ENCODE measurements around the gene PTPRM.

Gene PTPRM

GRCh38 chr18:7896161-7896560 lies 329.0 kb downstream of the PTPRM start:
- Histone ChIP-seq H3K27ac (ENCODE audit: low read length) (no peak overlapping the region), H3K9me3 (ENCODE audit: insufficient read depth, low read length, severe bottlenecking) (no peaks in the 10 kb centered on the region), H3K4me3 (ENCODE audit: low read depth in 1 of 2, low read length in 2 of 2) (no peak overlapping the region), H3K4me2 (ENCODE audit: insufficient read depth, low read length) (no peak overlapping the region), H3K27me3 (ENCODE audit: insufficient read depth, low read length, poor library complexity) (no peaks in the 10 kb centered on the region), H3K79me2 (ENCODE audit: insufficient read depth, low read length) (no peaks in the 10 kb centered on the region), H3K4me1 (ENCODE audit: insufficient read depth, low read length) (no peaks in the 10 kb centered on the region), H3K9ac (ENCODE audit: low read depth, low read length) (no peak overlapping the region), H3K36me3 (ENCODE audit: insufficient read depth, low read length) (no peaks in the 10 kb centered on the region), H4K20me1 (ENCODE audit: insufficient read depth, low read length) (no peaks in the 10 kb centered on the region), H2AFZ (ENCODE audit: low read depth, low read length) (no peak overlapping the region)
- DNase-seq, result no peak
- TF ChIP-seq CTCF (IDR thresholded peaks at IDR 0.05; ENCODE audit: borderline replicate concordance, extremely low read depth, low read length, poor library complexity, severe bottlenecking), result no peak
- TF ChIP-seq EZH2 (IDR thresholded peaks at IDR 0.05; ENCODE audit: borderline replicate concordance, low read depth, low read length, severe bottlenecking), result no peak
- ATAC-seq (ENCODE audit: insufficient read depth, low read depth), result no peak

GRCh38 chr18:7896805-7897518 lies 329.8 kb downstream of the PTPRM start:
- Histone ChIP-seq H3K9me3 (ENCODE audit: insufficient read depth, low read length, severe bottlenecking) (no peaks in the 10 kb centered on the region), H2AFZ (ENCODE audit: low read depth, low read length) (no peak overlapping the region), H3K4me2 (ENCODE audit: insufficient read depth, low read length) (no peak overlapping the region), H3K9ac (ENCODE audit: low read depth, low read length) (no peak overlapping the region), H3K4me1 (ENCODE audit: insufficient read depth, low read length) (no peaks in the 10 kb centered on the region), H3K79me2 (ENCODE audit: insufficient read depth, low read length) (no peaks in the 10 kb centered on the region), H3K36me3 (ENCODE audit: insufficient read depth, low read length) (no peaks in the 10 kb centered on the region), H3K4me3 (ENCODE audit: low read depth in 1 of 2, low read length in 2 of 2) (no peak overlapping the region), H3K27ac (ENCODE audit: low read length) (no peak overlapping the region), H4K20me1 (ENCODE audit: insufficient read depth, low read length) (no peaks in the 10 kb centered on the region), H3K27me3 (ENCODE audit: insufficient read depth, low read length, poor library complexity) (no peaks in the 10 kb centered on the region)
- DNase-seq (no peak), ATAC-seq (ENCODE audit: insufficient read depth, low read depth) (no peak)
- TF ChIP-seq CTCF (IDR thresholded peaks at IDR 0.05; ENCODE audit: borderline replicate concordance, extremely low read depth, low read length, poor library complexity, severe bottlenecking) (no peak), EZH2 (IDR thresholded peaks at IDR 0.05; ENCODE audit: borderline replicate concordance, low read depth, low read length, severe bottlenecking) (no peak)

GRCh38 chr18:7898181-7898580 lies 331.1 kb downstream of the PTPRM start:
- no peak overlapping the region for H2AFZ ChIP-seq (ENCODE audit: low read depth, low read length)
- H3K4me3 ChIP-seq (ENCODE audit: low read depth in 1 of 2, low read length in 2 of 2), result no peak overlapping the region
- H3K4me2 ChIP-seq (ENCODE audit: insufficient read depth, low read length), result no peak overlapping the region
- H3K9ac ChIP-seq (ENCODE audit: low read depth, low read length), result no peak overlapping the region
- no peaks in the 10 kb centered on the region for H3K9me3 ChIP-seq (ENCODE audit: insufficient read depth, low read length, severe bottlenecking)
- H3K27ac ChIP-seq (ENCODE audit: low read length), result no peak overlapping the region
- TF ChIP-seq EZH2 (IDR thresholded peaks at IDR 0.05; ENCODE audit: borderline replicate concordance, low read depth, low read length, severe bottlenecking), result no peak
- TF ChIP-seq CTCF (IDR thresholded peaks at IDR 0.05; ENCODE audit: borderline replicate concordance, extremely low read depth, low read length, poor library complexity, severe bottlenecking), result no peak
- no peaks in the 10 kb centered on the region for H3K4me1 ChIP-seq (ENCODE audit: insufficient read depth, low read length)
- no peaks in the 10 kb centered on the region for H3K36me3 ChIP-seq (ENCODE audit: insufficient read depth, low read length)
- H3K79me2 ChIP-seq (ENCODE audit: insufficient read depth, low read length), result no peaks in the 10 kb centered on the region
- ATAC-seq (ENCODE audit: insufficient read depth, low read depth) (no peak), DNase-seq (no peak)
- H3K27me3 ChIP-seq (ENCODE audit: insufficient read depth, low read length, poor library complexity), result no peaks in the 10 kb centered on the region
- no peaks in the 10 kb centered on the region for H4K20me1 ChIP-seq (ENCODE audit: insufficient read depth, low read length)

Measured in DND-41 (cell line).